Measurements from ENCODE around the gene BEAN1.
A peak's percentile ranks its signal among the peaks of the same experiment; 100 is the strongest.

Gene BEAN1

DNA sequence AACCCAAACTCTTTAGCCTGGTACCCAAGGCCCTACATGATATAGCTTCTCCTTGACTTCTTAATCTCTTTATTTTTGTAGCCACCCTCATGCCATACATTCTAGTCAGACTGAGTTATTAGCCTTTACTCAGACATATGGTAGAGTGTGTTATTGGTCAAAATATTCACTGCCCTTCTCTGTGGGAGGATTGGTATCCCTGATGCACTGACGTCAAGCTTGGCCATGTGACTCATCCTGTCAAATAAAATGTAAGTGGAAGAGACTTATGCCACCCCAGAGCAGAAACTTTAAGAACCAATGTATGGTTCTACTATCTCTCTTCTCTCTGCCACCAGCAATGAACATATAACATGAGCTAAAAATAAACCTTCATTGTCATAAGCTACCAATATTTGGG lies 12.2 kb upstream of the BEAN1 start:
- peaks cover 4% of the 10 kb centered on the region; the same call in 1 of the 2 replicates for H3K36me3 ChIP-seq (ENCODE audit: insufficient read depth, low read length)
- peaks cover 7% of the 10 kb centered on the region for H3K9me3 ChIP-seq (ENCODE audit: insufficient read depth, low read length, severe bottlenecking)
- ATAC-seq (ENCODE audit: insufficient read depth, low read depth) = no peak
- no peak overlapping the region for H3K27ac ChIP-seq (ENCODE audit: low read length)
- no peak overlapping the region for H3K4me3 ChIP-seq (ENCODE audit: low read depth in 1 of 2, low read length in 2 of 2)
- H2AFZ ChIP-seq (ENCODE audit: low read depth, low read length) = no peak overlapping the region
- H3K27me3 ChIP-seq (ENCODE audit: insufficient read depth, low read length, poor library complexity) = no peaks in the 10 kb centered on the region
- H3K4me2 ChIP-seq (ENCODE audit: insufficient read depth, low read length) = no peak overlapping the region
- no peak for DNase-seq
- no peak overlapping the region for H3K9ac ChIP-seq (ENCODE audit: low read depth, low read length)
- H3K79me2 ChIP-seq (ENCODE audit: insufficient read depth, low read length) = no peaks in the 10 kb centered on the region
- no peaks in the 10 kb centered on the region for H4K20me1 ChIP-seq (ENCODE audit: insufficient read depth, low read length)
- H3K4me1 ChIP-seq (ENCODE audit: insufficient read depth, low read length) = peaks cover under 1% of the 10 kb centered on the region; the same call in 1 of the 2 replicates
- no peak for TF ChIP-seq EZH2 (IDR thresholded peaks at IDR 0.05; ENCODE audit: borderline replicate concordance, low read depth, low read length, severe bottlenecking)

DNA sequence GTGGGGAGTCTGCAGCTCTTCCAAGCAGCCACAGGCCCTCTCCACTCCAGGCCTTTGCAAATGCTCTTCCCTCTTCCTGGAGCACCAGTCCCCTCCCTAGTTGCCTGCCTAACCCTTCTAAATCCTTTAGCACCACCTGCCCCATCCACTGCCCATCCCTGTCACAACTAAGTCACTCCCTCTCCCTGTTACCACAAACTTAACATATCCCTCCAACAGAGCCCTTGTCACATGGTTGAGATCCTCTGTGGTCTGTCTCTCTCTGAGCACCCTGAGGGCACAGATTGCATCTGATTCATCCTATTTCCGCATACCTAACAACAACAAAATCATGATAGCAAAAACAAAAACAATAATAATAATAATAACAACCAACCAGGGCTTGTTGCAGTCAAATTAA lies 11.0 kb upstream of the BEAN1 start:
- ATAC-seq (ENCODE audit: insufficient read depth, low read depth) = 0 out of 3 replicates have a peak, but pooled peaks have one; percentile 33
- no peaks in the 10 kb centered on the region for H3K79me2 ChIP-seq (ENCODE audit: insufficient read depth, low read length)
- no peak overlapping the region for H3K9ac ChIP-seq (ENCODE audit: low read depth, low read length)
- DNase-seq = no peak
- H3K4me2 ChIP-seq (ENCODE audit: insufficient read depth, low read length) = no peak overlapping the region
- H3K27ac ChIP-seq (ENCODE audit: low read length) = no peak overlapping the region
- H3K27me3 ChIP-seq (ENCODE audit: insufficient read depth, low read length, poor library complexity) = no peaks in the 10 kb centered on the region
- H3K9me3 ChIP-seq (ENCODE audit: insufficient read depth, low read length, severe bottlenecking) = peaks cover 5% of the 10 kb centered on the region
- no peaks in the 10 kb centered on the region for H3K4me1 ChIP-seq (ENCODE audit: insufficient read depth, low read length)
- no peak overlapping the region for H3K4me3 ChIP-seq (ENCODE audit: low read depth in 1 of 2, low read length in 2 of 2)
- no peak overlapping the region for H2AFZ ChIP-seq (ENCODE audit: low read depth, low read length)
- no peak for TF ChIP-seq EZH2 (IDR thresholded peaks at IDR 0.05; ENCODE audit: borderline replicate concordance, low read depth, low read length, severe bottlenecking)
- TF ChIP-seq, protein P1, sequence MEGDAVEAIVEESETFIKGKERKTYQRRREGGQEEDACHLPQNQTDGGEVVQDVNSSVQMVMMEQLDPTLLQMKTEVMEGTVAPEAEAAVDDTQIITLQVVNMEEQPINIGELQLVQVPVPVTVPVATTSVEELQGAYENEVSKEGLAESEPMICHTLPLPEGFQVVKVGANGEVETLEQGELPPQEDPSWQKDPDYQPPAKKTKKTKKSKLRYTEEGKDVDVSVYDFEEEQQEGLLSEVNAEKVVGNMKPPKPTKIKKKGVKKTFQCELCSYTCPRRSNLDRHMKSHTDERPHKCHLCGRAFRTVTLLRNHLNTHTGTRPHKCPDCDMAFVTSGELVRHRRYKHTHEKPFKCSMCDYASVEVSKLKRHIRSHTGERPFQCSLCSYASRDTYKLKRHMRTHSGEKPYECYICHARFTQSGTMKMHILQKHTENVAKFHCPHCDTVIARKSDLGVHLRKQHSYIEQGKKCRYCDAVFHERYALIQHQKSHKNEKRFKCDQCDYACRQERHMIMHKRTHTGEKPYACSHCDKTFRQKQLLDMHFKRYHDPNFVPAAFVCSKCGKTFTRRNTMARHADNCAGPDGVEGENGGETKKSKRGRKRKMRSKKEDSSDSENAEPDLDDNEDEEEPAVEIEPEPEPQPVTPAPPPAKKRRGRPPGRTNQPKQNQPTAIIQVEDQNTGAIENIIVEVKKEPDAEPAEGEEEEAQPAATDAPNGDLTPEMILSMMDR (IDR thresholded peaks at IDR 0.05; ENCODE audit: borderline replicate concordance, extremely low read depth, low read length, poor library complexity, severe bottlenecking) = no peak
- H4K20me1 ChIP-seq (ENCODE audit: insufficient read depth, low read length) = no peaks in the 10 kb centered on the region
- no peaks in the 10 kb centered on the region; the same call in 1 of the 2 replicates for H3K36me3 ChIP-seq (ENCODE audit: insufficient read depth, low read length)

DNA sequence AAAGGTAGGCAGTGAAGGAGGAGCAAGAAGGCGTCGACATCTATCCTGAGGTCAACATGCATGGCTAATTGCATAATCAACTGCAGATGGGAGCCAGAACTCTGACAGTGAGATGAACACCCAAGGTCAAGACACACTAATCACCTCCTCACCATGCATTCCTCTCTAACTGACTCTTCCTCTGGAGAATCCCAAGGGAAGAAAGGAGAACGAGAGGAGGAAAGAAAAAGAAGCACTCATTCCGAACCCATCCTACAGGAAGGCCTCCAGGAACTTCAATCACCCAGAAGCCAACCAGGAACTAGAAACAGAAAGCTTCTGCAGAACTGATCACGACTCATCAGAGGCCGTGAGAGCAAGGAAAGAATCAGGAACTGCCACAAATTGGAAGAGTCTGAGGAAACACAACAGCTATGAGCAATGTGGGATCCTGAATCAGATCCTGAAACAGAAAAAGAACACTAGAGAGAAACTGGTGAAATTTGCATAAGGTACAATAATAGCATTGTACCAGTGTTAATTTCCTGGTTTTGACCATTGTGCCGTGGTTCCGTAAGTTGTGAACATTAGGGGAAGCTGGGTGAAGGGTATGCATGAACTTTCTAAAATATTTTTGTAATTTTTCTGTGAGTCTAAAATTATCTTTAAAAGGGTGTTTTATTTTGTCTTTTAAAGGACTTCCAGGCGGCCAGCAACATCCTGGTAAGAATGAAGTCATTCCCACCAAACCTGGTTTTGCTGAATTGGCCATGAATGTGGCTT lies 10.0 kb upstream of the BEAN1 start:
- peaks cover 3% of the 10 kb centered on the region for H3K9me3 ChIP-seq (ENCODE audit: insufficient read depth, low read length, severe bottlenecking)
- no peaks in the 10 kb centered on the region for H3K36me3 ChIP-seq (ENCODE audit: insufficient read depth, low read length)
- H3K27ac ChIP-seq (ENCODE audit: low read length) = no peak overlapping the region
- no peaks in the 10 kb centered on the region for H3K4me1 ChIP-seq (ENCODE audit: insufficient read depth, low read length)
- no peaks in the 10 kb centered on the region for H4K20me1 ChIP-seq (ENCODE audit: insufficient read depth, low read length)
- H2AFZ ChIP-seq (ENCODE audit: low read depth, low read length) = no peak overlapping the region
- H3K27me3 ChIP-seq (ENCODE audit: insufficient read depth, low read length, poor library complexity) = no peaks in the 10 kb centered on the region
- no peak overlapping the region for H3K9ac ChIP-seq (ENCODE audit: low read depth, low read length)
- H3K79me2 ChIP-seq (ENCODE audit: insufficient read depth, low read length) = no peaks in the 10 kb centered on the region
- no peak for DNase-seq
- TF ChIP-seq, protein P1 (IDR thresholded peaks at IDR 0.05; ENCODE audit: borderline replicate concordance, extremely low read depth, low read length, poor library complexity, severe bottlenecking) = no peak
- no peak for TF ChIP-seq EZH2 (IDR thresholded peaks at IDR 0.05; ENCODE audit: borderline replicate concordance, low read depth, low read length, severe bottlenecking)
- ATAC-seq (ENCODE audit: insufficient read depth, low read depth) = no peak
- H3K4me3 ChIP-seq (ENCODE audit: low read depth in 1 of 2, low read length in 2 of 2) = no peak overlapping the region
- no peak overlapping the region for H3K4me2 ChIP-seq (ENCODE audit: insufficient read depth, low read length)

DNA sequence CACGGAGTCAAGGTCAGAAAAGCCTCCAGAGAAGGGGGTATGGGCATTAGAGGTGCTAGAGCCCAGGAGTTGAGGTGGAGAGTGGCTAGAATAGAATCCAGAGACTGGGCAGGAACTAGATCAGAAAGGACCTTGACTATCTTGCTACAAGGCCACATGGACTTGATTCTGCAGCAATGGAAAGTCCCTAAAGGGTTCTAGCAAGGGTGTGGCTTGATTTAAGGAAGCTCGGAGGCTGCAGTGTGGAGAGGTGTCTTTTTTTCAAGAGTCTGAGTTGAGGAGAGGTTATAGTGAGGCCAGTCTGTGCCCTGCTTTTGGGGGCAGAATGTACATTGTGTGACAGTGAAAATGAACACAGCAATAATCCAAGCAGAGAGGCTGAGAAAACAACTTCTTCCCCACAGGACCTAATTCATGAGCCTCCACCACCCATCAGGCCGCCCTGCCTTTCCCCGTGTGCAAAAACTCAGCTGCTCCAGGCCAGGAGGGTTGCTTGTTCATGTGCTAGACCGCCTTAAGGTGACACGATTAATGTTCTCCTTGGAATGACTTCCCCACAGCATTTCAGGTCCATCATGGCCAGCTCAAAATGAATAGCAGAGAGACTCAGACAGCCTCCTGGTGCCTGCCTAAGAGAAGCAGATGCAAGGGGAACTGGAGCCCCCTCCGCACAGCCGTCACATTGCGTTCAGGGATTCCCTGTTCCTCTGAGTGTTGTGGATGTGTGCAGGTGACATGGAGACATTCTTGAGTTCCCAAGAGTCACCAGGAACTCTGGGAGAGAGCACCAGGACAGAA lies 8.7 kb upstream of the BEAN1 start:
- Histone ChIP-seq H3K79me2 (ENCODE audit: insufficient read depth, low read length) (no peaks in the 10 kb centered on the region), H3K36me3 (ENCODE audit: insufficient read depth, low read length) (no peaks in the 10 kb centered on the region), H3K27me3 (ENCODE audit: insufficient read depth, low read length, poor library complexity) (no peaks in the 10 kb centered on the region), H3K9ac (ENCODE audit: low read depth, low read length) (no peak overlapping the region), H3K4me3 (ENCODE audit: low read depth in 1 of 2, low read length in 2 of 2) (no peak overlapping the region), H3K9me3 (ENCODE audit: insufficient read depth, low read length, severe bottlenecking) (no peaks in the 10 kb centered on the region), H3K4me2 (ENCODE audit: insufficient read depth, low read length) (no peak overlapping the region), H3K27ac (ENCODE audit: low read length) (no peak overlapping the region), H3K4me1 (ENCODE audit: insufficient read depth, low read length) (no peaks in the 10 kb centered on the region), H2AFZ (ENCODE audit: low read depth, low read length) (no peak overlapping the region), H4K20me1 (ENCODE audit: insufficient read depth, low read length) (no peaks in the 10 kb centered on the region)
- TF ChIP-seq, protein P1 (IDR thresholded peaks at IDR 0.05; ENCODE audit: borderline replicate concordance, extremely low read depth, low read length, poor library complexity, severe bottlenecking) = no peak
- no peak for TF ChIP-seq EZH2 (IDR thresholded peaks at IDR 0.05; ENCODE audit: borderline replicate concordance, low read depth, low read length, severe bottlenecking)
- DNase-seq = no peak
- ATAC-seq (ENCODE audit: insufficient read depth, low read depth) = no peak
